HepG2 (cell line): ENCODE results near the gene NLRX1. TPM values are rescaled to one million over a fixed set of nuclear protein-coding genes. Genes with fewer than 3 reads are reported as not detected.

Experiments
- ATAC-seq: fragments of 200-7000 bp; cut with Tn5 transposase; 3 replicates; pipeline ENCODE4 v1.9.1; 2020; ENCODE audit warnings: mild to moderate bottlenecking, moderate library complexity
- BruUV-seq: library from RNA; stranded (reverse); fragments of 400-500 nt; replicated peaks from 2 replicates; lab custom pipeline; 2021; lab: Mats Ljungman, UMichigan
- CTCF ChIA-PET: fragments of 300-600 bp; formaldehyde crosslinking; extraction: SDS; loops from one replicate; lab custom pipeline; 2021; ENCODE audit warnings: low total read pairs, inconsistent platforms, low intra/inter-chr PET ratio; lab: Yijun Ruan, JAX
- POLR2A ChIA-PET: fragments of 350-600 bp; sonication (Branson Sonifier 250); formaldehyde crosslinking; loops from one replicate; lab custom pipeline; 2020; ENCODE audit warnings: antibody characterized with exemption, inconsistent platforms; lab: Yijun Ruan, JAX
- DNase-seq: peaks from one replicate; pipeline ENCODE4 v3.0.0-alpha.2; 2015; ENCODE audit warnings: low spot score
- FAIRE-seq: peaks from 3 replicates; lab custom pipeline; 2011; peaks lifted over from hg19 to GRCh38; lab: Jason Lieb, UNC
- H2AFZ ChIP-seq: one replicate; pipeline ENCODE4 v1.6.1; 2011; ENCODE audit warnings: low read length, inconsistent platforms
- H3K27ac ChIP-seq: fragments of 300-600 bp; 3 replicates; pipeline ENCODE4 v1.8.0; 2011; ENCODE audit warnings: mixed run types, mild to moderate bottlenecking, mixed read lengths, low read length, inconsistent platforms; ENCODE audit not compliant: insufficient read depth; ENCODE audit errors: extremely low read length
- H3K27me3 ChIP-seq, 2 experiments: fragments of 200-600 bp in 1 of 2; 2 replicates in 1 of 2; 3 replicates in 1 of 2; pipeline versions ENCODE4 v1.6.0 to v1.8.0; 2011; ENCODE audit warnings: low read length in 2 of 2, mild to moderate bottlenecking in 2 of 2, moderate library complexity in 2 of 2, inconsistent platforms in 1 of 2; ENCODE audit not compliant: insufficient read depth in 2 of 2, control insufficient read depth in 1 of 2
- H3K36me3 ChIP-seq, 2 experiments: fragments of 200-600 bp in 1 of 2; replicated peaks in 1 of 2; 2 replicates in 1 of 2; 3 replicates in 1 of 2; pipeline versions ENCODE4 v1.5.1 to v1.8.0; 2011; ENCODE audit warnings: low read length in 2 of 2, inconsistent platforms in 1 of 2; ENCODE audit not compliant: insufficient read depth in 2 of 2, control insufficient read depth in 1 of 2
- H3K4me1 ChIP-seq: 2 replicates; pipeline ENCODE4 v1.5.1; 2012; ENCODE audit warnings: low read length, inconsistent platforms; ENCODE audit not compliant: insufficient read depth
- H3K4me2 ChIP-seq: 2 replicates; pipeline ENCODE4 v1.6.0; 2011; ENCODE audit warnings: low read depth, low read length, inconsistent platforms
- H3K4me3 ChIP-seq, 3 experiments: fragments of 200-600 bp in 1 of 3; sonication (generic), shearing (Covaris generic) in 1 of 3; replicated peaks in 1 of 3; 2 replicates each; pipeline ENCODE4 v1.5.1; 2011 to 2016; ENCODE audit warnings: low read length in 3 of 3, inconsistent platforms in 2 of 3, low read depth in 2 of 3, mild to moderate bottlenecking in 2 of 3, control low read depth in 1 of 3, mixed read lengths in 1 of 3; ENCODE audit not compliant: insufficient read depth in 1 of 3
- H3K79me2 ChIP-seq: one replicate; pipeline ENCODE4 v1.6.1; 2011; ENCODE audit warnings: low read length, inconsistent platforms; ENCODE audit not compliant: insufficient read depth
- H3K9ac ChIP-seq: 2 replicates; pipeline ENCODE4 v1.6.0; 2011; ENCODE audit warnings: mild to moderate bottlenecking, low read depth, low read length, inconsistent platforms; ENCODE audit not compliant: insufficient read depth
- H3K9me3 ChIP-seq: 2 replicates; pipeline ENCODE4 v1.5.1; 2012; ENCODE audit warnings: mild to moderate bottlenecking, low read length
- H4K20me1 ChIP-seq: 2 replicates; pipeline ENCODE4 v1.6.0; 2011; ENCODE audit warnings: inconsistent platforms, mild to moderate bottlenecking, low read length, moderate library complexity; ENCODE audit not compliant: insufficient read depth
- CEBPB ChIP-seq: IDR thresholded peaks from 2 replicates; pipeline ENCODE4 v1.6.1; 2011; ENCODE audit warnings: low read depth, low read length, improper control_type of control experiment, borderline replicate concordance
- FOSL2 ChIP-seq: sonication (generic); formaldehyde crosslinking; IDR thresholded peaks from 2 replicates; pipeline ENCODE4 v1.4.0; 2020; ENCODE audit warnings: missing genetic modification reagents
- HDAC2 ChIP-seq: sonication (generic); formaldehyde crosslinking; IDR thresholded peaks from 2 replicates; pipeline ENCODE4 v1.4.0; 2020; ENCODE audit warnings: missing genetic modification reagents
- HOMEZ ChIP-seq: IDR thresholded peaks from 2 replicates; pipeline ENCODE4 v1.6.1; 2016; ENCODE audit warnings: low read depth
- MAFK ChIP-seq, 2 experiments: IDR thresholded peaks in 1 of 2; conservative IDR thresholded peaks in 1 of 2; 2 replicates each; pipeline ENCODE4 v1.6.1; 2011; ENCODE audit warnings: improper control_type of control experiment in 2 of 2, low read length in 2 of 2
- PAXIP1 ChIP-seq: sonication (generic); formaldehyde crosslinking; conservative IDR thresholded peaks from 2 replicates; pipeline ENCODE4 v1.4.0; 2020; ENCODE audit warnings: mild to moderate bottlenecking, missing genetic modification reagents, moderate library complexity
- RARA ChIP-seq: IDR thresholded peaks from 2 replicates; pipeline ENCODE4 v1.6.1; 2016; ENCODE audit warnings: missing genetic modification reagents, missing compliant biosample characterization
- WGBS: methylation state at CpG from one replicate; pipeline ENCODE4 v1.1.6; 2017; ENCODE audit warnings: low lambda C conversion rate; 5-methylcytosine and 5-hydroxymethylcytosine counted together
- in situ Hi-C: cut with HindIII; loops from 2 replicates; pipeline ENCODE4 v1.10.0; 2017; ENCODE audit warnings: low pct_unique_long_range_greater_than_20kb; ENCODE audit not compliant: extremely low pct_ligation_motif_present
- intact Hi-C: fragments of 100-400 bp; cut with micrococcal nuclease; formaldehyde crosslinking; loops from one replicate; pipeline ENCODE4 v1.10.0; 2022; ENCODE audit not compliant: unreplicated experiment
- polyA plus RNA-seq, 8 experiments: library from polyadenylated mRNA; depleted of rRNA in 3 of 8; stranded (reverse) in 7 of 8; unstranded in 1 of 8; fragments of >200 nt; fragmentation: Illumina TruSeq in 4 of 8; extraction: Trizol in 4 of 8; gene quantifications; 2 replicates each; pipeline versions ENCODE4 v1.2.1 to v1.2.3, GENCODE V29; 2011 to 2016; ENCODE audit warnings: low read depth in 4 of 8, missing spikeins in 1 of 8, mixed read lengths in 1 of 8; ENCODE audit not compliant: insufficient read depth in 1 of 8
- total RNA-seq, 5 experiments: library from RNA; depleted of rRNA; stranded (reverse); fragments of >200 nt; fragmentation: Illumina TruSeq; extraction: Trizol; gene quantifications; 2 replicates each; pipeline ENCODE4 v1.2.3, GENCODE V29; 2016; ENCODE audit warnings: low read depth in 1 of 5

NLRX1 gene
- total and polyA plus RNA-seq, 2 of the 13 experiments (the other 11 are each of a cell fraction or from before 2014, with no cell fraction given): 8.7 to 11.0 TPM

DNA sequence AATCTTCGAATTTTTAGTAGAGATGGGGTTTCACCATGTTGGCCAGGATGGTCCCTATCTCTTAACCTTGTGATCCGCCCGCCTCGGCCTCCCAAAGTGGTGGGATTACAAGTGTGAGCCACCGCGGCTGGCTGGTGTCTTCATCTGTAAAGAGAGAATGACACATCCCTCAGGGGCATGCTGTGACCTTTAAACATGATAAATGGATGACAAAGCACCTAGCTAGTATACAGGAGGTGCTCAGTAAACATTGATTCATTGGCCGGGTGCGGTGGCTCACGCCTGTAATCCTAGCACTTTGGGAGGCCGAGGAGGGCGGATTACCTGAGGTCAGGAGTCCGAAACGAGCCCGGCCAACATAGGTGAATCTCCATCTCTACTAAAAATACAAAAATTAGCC is 22.7 kb downstream of the NLRX1 start (continued):
- TF ChIP-seq PAXIP1 (CRISPR knock-in tag) (peak; percentile 38; the same call in 1 of the 2 replicates), MAFK (conservative IDR thresholded peaks at IDR 0.05 in 1 of 2, IDR thresholded peaks at IDR 0.05 in 1 of 2; ENCODE audit: low read length in 2 of 2) (0 out of 4 replicates have a peak, but pooled peaks of 1 of the 2 experiments have one; percentile 20), RARA (CRISPR knock-in tag) (peak; percentile 35; the same call in 1 of the 2 replicates), HDAC2 (CRISPR knock-in tag) (peak; percentile 33; the same call in 1 of the 2 replicates)

- Histone ChIP-seq H3K36me3 (no peaks in the 10 kb centered on the region), H3K9ac (no peak overlapping the region), H4K20me1 (no peaks in the 10 kb centered on the region), H3K4me3 (no peak overlapping the region), H3K4me1 (peaks cover 39% of the 10 kb centered on the region), H3K79me2 (no peaks in the 10 kb centered on the region), H3K27me3 (peaks cover 3 to 16% of the 10 kb centered on the region in 2 experiments), H3K4me2 (no peak overlapping the region), H2AFZ (no peak overlapping the region), H3K27ac (no peak overlapping the region), H3K9me3 (no peaks in the 10 kb centered on the region)
- FAIRE-seq: no peak
- no peak for ATAC-seq
- DNase-seq: no peak
- TF ChIP-seq HOMEZ (no peak), FOSL2 (0 out of 2 replicates have a peak, but pooled peaks have one; percentile 16), CEBPB (peak; percentile 69; the same call in 1 of the 2 replicates)
- in situ Hi-C loops: loop anchor here (10.0 kb wide), 1 partner anchor 283 kb away; no protein-coding TSS in a partner anchor
- WGBS: 43% methylated on average over 3 of the region's 3 CpGs
- intact Hi-C loops: no loop called here
- CTCF ChIA-PET: no interaction called here
- no TSS peak for BruUV-seq
- POLR2A ChIA-PET: no interaction called here
These were observed 23.6 kb downstream of the NLRX1 start for GRCh38 chr11:119192111-119192510.
